Measurements from ENCODE around the gene PLA2G5. TPM values are rescaled to one million over a fixed set of nuclear protein-coding genes. Genes with fewer than 3 reads are reported as not detected.

Gene PLA2G5
- total and polyA plus RNA-seq, 2 of the 8 experiments (the other 6 are each of a cell fraction or from before 2014, with no cell fraction given) = 0.05 TPM; not detected in 1

- Histone ChIP-seq H3K4me3 (ENCODE audit: extremely low read depth in 1 of 4, insufficient read depth in 2 of 4, low read depth in 3 of 4, low read length in 4 of 4) (no peak overlapping the region), H4K8ac (ENCODE audit: extremely low read depth, insufficient read depth, low read length) (no peak overlapping the region), H3K36me3 (ENCODE audit: control insufficient read depth in 2 of 4, insufficient read depth in 4 of 4, low read length in 3 of 4) (no peaks in the 10 kb centered on the region), H2BK120ac (replicated peaks; ENCODE audit: low read depth, low read length) (no peak overlapping the region), H2AK5ac (ENCODE audit: low read depth, low read length) (no peak overlapping the region), H4K5ac (ENCODE audit: insufficient read length, low read depth, low read length) (no peak overlapping the region), H2BK20ac (ENCODE audit: low read length) (no peak overlapping the region), H3K27me3 (replicated peaks in 1 of 4; ENCODE audit: control insufficient read depth in 3 of 4, extremely low read depth in 1 of 4, insufficient read depth in 3 of 4, low read length in 3 of 4) (no peaks in the 10 kb centered on the region), H3K9me3 (ENCODE audit: insufficient read depth in 2 of 2, low read depth in 1 of 2, low read length in 1 of 2) (no peaks in the 10 kb centered on the region), H2BK12ac (ENCODE audit: low read depth, low read length) (no peak overlapping the region), H3K9ac (replicated peaks in 1 of 4; ENCODE audit: extremely low read depth in 1 of 4, low read depth in 3 of 4, low read length in 3 of 4) (no peak overlapping the region), H3K4me2 (ENCODE audit: insufficient read depth in 1 of 2, low read depth in 2 of 2, low read length in 2 of 2) (no peak overlapping the region), H3K56ac (replicated peaks; ENCODE audit: insufficient read length, low read depth, low read length) (no peak overlapping the region), H3K23ac (ENCODE audit: insufficient read length) (no peak overlapping the region), H3K23me2 (ENCODE audit: low read depth, low read length) (no peaks in the 10 kb centered on the region), H3K27ac (ENCODE audit: low read depth, low read length) (no peak overlapping the region), H3K79me2 (ENCODE audit: control insufficient read depth in 1 of 2, insufficient read depth in 2 of 2, low read length in 2 of 2) (no peaks in the 10 kb centered on the region), H2AFZ (ENCODE audit: low read length) (no peak overlapping the region), H3K4ac (replicated peaks; ENCODE audit: insufficient read length, low read depth, low read length) (no peak overlapping the region), H4K91ac (replicated peaks; ENCODE audit: insufficient read length, low read length) (no peak overlapping the region), H3K14ac (ENCODE audit: insufficient read length) (no peak overlapping the region), H4K20me1 (replicated peaks in 1 of 2; ENCODE audit: control insufficient read depth in 1 of 2, insufficient read depth in 2 of 2, low read length in 2 of 2) (no peaks in the 10 kb centered on the region), H3K4me1 (replicated peaks in 1 of 4; ENCODE audit: control insufficient read depth in 3 of 4, insufficient read depth in 4 of 4, low read length in 3 of 4) (no peaks in the 10 kb centered on the region; a peak in 1 of 7 replicates), H2BK15ac (ENCODE audit: low read length) (no peak overlapping the region), H3K18ac (ENCODE audit: extremely low read depth, low read length) (no peak overlapping the region), H3K79me1 (ENCODE audit: low read depth, low read length) (no peaks in the 10 kb centered on the region), H2BK5ac (ENCODE audit: low read depth, low read length) (no peak overlapping the region)
- 93% methylated on average over 2 of the region's 2 CpGs; no CpG with 5 or more reads in 1 of the 2 experiments for WGBS, 2 experiments (ENCODE audit: extremely low coverage in 1 of 2, insufficient coverage in 1 of 2, insufficient read length in 1 of 2, insufficient replicate concordance in 2 of 2, low coverage in 1 of 2, low lambda C conversion rate in 2 of 2, missing lambda C conversion rate in 1 of 2)
- no peak for FAIRE-seq
- ChIA-PET CTCF (ENCODE audit: partially characterized antibody) (interaction anchor here (0.7 to 2.3 kb wide), 3 partner anchors 11 to 100 kb away, joined by 3 to 5 read pairs (median 5); no protein-coding TSS in a partner anchor), POLR2A (ENCODE audit: partially characterized antibody) (no interaction called here)
- no peak for DNase-seq (ENCODE audit: low read depth in 1 of 2, low spot score in 2 of 2)
- TF ChIP-seq SAP30 (IDR thresholded peaks at IDR 0.05; ENCODE audit: insufficient read depth, insufficient replicate concordance, low read length) (no peak), HDAC6 (IDR thresholded peaks at IDR 0.05; ENCODE audit: low read depth, low read length) (no peak), JUND (IDR thresholded peaks at IDR 0.05; ENCODE audit: low read length) (no peak), RXRA (IDR thresholded peaks at IDR 0.05; ENCODE audit: insufficient read depth, low read depth, low read length) (no peak), KDM5A (IDR thresholded peaks at IDR 0.05; ENCODE audit: low read length) (no peak), SIRT6 (IDR thresholded peaks at IDR 0.05; ENCODE audit: low read length) (no peak), CTCF (IDR thresholded peaks at IDR 0.05; ENCODE audit: control extremely low read depth in 1 of 3, insufficient read depth in 1 of 3, low read depth in 1 of 3, low read length in 3 of 3) (no peak), MAFK (IDR thresholded peaks at IDR 0.05; ENCODE audit: low read depth, low read length) (no peak), FOSL1 (IDR thresholded peaks at IDR 0.05; ENCODE audit: insufficient read depth, low read depth, low read length) (no peak)
These were observed 5.4 kb downstream of the PLA2G5 start for GRCh38 chr1:20075345-20075744.
